Measurements from ENCODE around the gene HIGD2B. TPM values are rescaled to one million over a fixed set of nuclear protein-coding genes. Genes with fewer than 3 reads are reported as not detected.

Gene HIGD2B
- total RNA-seq, 1 experiment from 2014 or later: 0.11 TPM

GRCh38 chr15:72690938-72691337 lies 5.0 kb upstream of the HIGD2B start:
- Histone ChIP-seq H4K20me1 (ENCODE audit: low read length) (no peaks in the 10 kb centered on the region), H3F3A (ENCODE audit: low read length, unreplicated experiment) (no peaks in the 10 kb centered on the region), H3K9me2 (replicated peaks; ENCODE audit: low read length) (no peaks in the 10 kb centered on the region), H3K4me3 (ENCODE audit: low read length) (no peak overlapping the region), H3K27me3 (ENCODE audit: low read length) (no peaks in the 10 kb centered on the region), H3K4me2 (ENCODE audit: low read length) (no peak overlapping the region), H3K9ac (ENCODE audit: low read length) (no peak overlapping the region), H3K4me1 (ENCODE audit: insufficient read depth, low read length) (no peaks in the 10 kb centered on the region), H3K27ac (ENCODE audit: low read length) (no peak overlapping the region), H3K79me2 (ENCODE audit: low read length) (peaks cover 10% of the 10 kb centered on the region; the same call in 1 of the 2 replicates), H3K36me3 (ENCODE audit: low read depth, low read length) (no peaks in the 10 kb centered on the region), H2AFZ (ENCODE audit: low read length) (no peak overlapping the region), H3K9me3 (ENCODE audit: low read length) (no peaks in the 10 kb centered on the region)
- intact Hi-C loops (cut with micrococcal nuclease): no loop called here
- POLR2A ChIA-PET (ENCODE audit: unreplicated experiment): no interaction called here
- no peak for DNase-seq
- CTCF ChIA-PET: no interaction called here
- no peak for ATAC-seq
- TF ChIP-seq, protein P1, sequence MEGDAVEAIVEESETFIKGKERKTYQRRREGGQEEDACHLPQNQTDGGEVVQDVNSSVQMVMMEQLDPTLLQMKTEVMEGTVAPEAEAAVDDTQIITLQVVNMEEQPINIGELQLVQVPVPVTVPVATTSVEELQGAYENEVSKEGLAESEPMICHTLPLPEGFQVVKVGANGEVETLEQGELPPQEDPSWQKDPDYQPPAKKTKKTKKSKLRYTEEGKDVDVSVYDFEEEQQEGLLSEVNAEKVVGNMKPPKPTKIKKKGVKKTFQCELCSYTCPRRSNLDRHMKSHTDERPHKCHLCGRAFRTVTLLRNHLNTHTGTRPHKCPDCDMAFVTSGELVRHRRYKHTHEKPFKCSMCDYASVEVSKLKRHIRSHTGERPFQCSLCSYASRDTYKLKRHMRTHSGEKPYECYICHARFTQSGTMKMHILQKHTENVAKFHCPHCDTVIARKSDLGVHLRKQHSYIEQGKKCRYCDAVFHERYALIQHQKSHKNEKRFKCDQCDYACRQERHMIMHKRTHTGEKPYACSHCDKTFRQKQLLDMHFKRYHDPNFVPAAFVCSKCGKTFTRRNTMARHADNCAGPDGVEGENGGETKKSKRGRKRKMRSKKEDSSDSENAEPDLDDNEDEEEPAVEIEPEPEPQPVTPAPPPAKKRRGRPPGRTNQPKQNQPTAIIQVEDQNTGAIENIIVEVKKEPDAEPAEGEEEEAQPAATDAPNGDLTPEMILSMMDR (conservative IDR thresholded peaks at IDR 0.05; ENCODE audit: low read depth, low read length): no peak
- no TSS peak for BruUV-seq (replicated peaks)

DNA sequence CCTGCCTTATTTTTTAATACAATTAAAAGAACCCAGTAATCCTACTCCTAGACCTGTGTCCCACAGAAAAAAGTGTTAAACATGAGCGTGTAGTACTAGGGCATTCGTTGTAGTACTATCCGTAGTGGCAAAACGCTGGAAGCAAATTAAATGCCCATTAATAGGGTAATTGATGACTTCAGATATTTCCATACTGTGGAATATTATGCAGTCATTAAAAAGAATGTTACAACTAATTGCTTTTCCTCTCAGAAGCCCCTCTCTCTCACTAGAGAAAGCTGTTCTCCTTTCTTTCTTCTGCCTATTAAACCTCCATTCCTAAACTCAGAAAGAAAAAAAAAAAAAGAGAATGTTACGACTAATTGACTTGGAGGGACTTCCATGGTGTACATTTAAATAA lies 2.7 kb upstream of the HIGD2B start:
- Histone ChIP-seq H3K27me3 (ENCODE audit: low read length) (no peaks in the 10 kb centered on the region), H3K9me2 (replicated peaks; ENCODE audit: low read length) (no peaks in the 10 kb centered on the region), H3K9me3 (ENCODE audit: low read length) (no peaks in the 10 kb centered on the region), H3K4me3 (ENCODE audit: low read length) (no peak overlapping the region), H3F3A (ENCODE audit: low read length, unreplicated experiment) (no peaks in the 10 kb centered on the region), H3K36me3 (ENCODE audit: low read depth, low read length) (no peaks in the 10 kb centered on the region), H4K20me1 (ENCODE audit: low read length) (no peaks in the 10 kb centered on the region), H3K9ac (ENCODE audit: low read length) (no peak overlapping the region), H3K27ac (ENCODE audit: low read length) (no peak overlapping the region), H3K4me1 (ENCODE audit: insufficient read depth, low read length) (peaks cover 7% of the 10 kb centered on the region), H2AFZ (ENCODE audit: low read length) (no peak overlapping the region), H3K4me2 (ENCODE audit: low read length) (no peak overlapping the region), H3K79me2 (ENCODE audit: low read length) (peaks cover 10% of the 10 kb centered on the region; the same call in 1 of the 2 replicates)
- ATAC-seq (no peak), DNase-seq (no peak)
- BruUV-seq (replicated peaks): no TSS peak
- no peak for TF ChIP-seq EZH2phosphoT487 (IDR thresholded peaks at IDR 0.05; ENCODE audit: borderline replicate concordance, low read length)
- TF ChIP-seq, protein P1 (conservative IDR thresholded peaks at IDR 0.05; ENCODE audit: low read depth, low read length): no peak
- intact Hi-C loops (cut with micrococcal nuclease): loop anchor here (5.0 kb wide), 1 partner anchor 91 kb away; no protein-coding TSS in a partner anchor
- CTCF ChIA-PET: no interaction called here
- POLR2A ChIA-PET (ENCODE audit: unreplicated experiment): no interaction called here

- Histone ChIP-seq H4K20me1 (ENCODE audit: low read length) (no peaks in the 10 kb centered on the region), H3K4me1 (ENCODE audit: insufficient read depth, low read length) (peaks cover 7% of the 10 kb centered on the region), H3K9ac (ENCODE audit: low read length) (peak overlapping the region; percentile 82), H3K79me2 (ENCODE audit: low read length) (peaks cover 10% of the 10 kb centered on the region; the same call in 1 of the 2 replicates), H3K36me3 (ENCODE audit: low read depth, low read length) (no peaks in the 10 kb centered on the region), H3K4me2 (ENCODE audit: low read length) (peak overlapping the region; percentile 98), H3K4me3 (ENCODE audit: low read length) (peak overlapping the region; percentile 93), H3K9me2 (replicated peaks; ENCODE audit: low read length) (no peaks in the 10 kb centered on the region), H3K9me3 (ENCODE audit: low read length) (no peaks in the 10 kb centered on the region), H2AFZ (ENCODE audit: low read length) (peak overlapping the region; percentile 92), H3K27ac (ENCODE audit: low read length) (peak overlapping the region; percentile 64), H3K27me3 (ENCODE audit: low read length) (no peaks in the 10 kb centered on the region), H3F3A (ENCODE audit: low read length, unreplicated experiment) (no peaks in the 10 kb centered on the region)
- POLR2A ChIA-PET (ENCODE audit: unreplicated experiment): interaction anchor here (0.6 kb wide), 1 partner anchor 11 kb away, joined by 5 read pairs; no protein-coding TSS in a partner anchor
- TF ChIP-seq EZH2phosphoT487 (IDR thresholded peaks at IDR 0.05; ENCODE audit: borderline replicate concordance, low read length) (no peak), EZH2 (IDR thresholded peaks at IDR 0.05; ENCODE audit: low read length, unreplicated experiment) (no peak)
- TF ChIP-seq, protein P1 (conservative IDR thresholded peaks at IDR 0.05; ENCODE audit: low read depth, low read length): no peak
- CTCF ChIA-PET: no interaction called here
- no peak for ATAC-seq
- BruUV-seq (replicated peaks): TSS peak; percentile 98
- no peak for DNase-seq
- intact Hi-C loops (cut with micrococcal nuclease): loop anchor here (5.0 kb wide), 1 partner anchor 88 kb away; no protein-coding TSS in a partner anchor
Observed at GRCh38 chr15:72685301-72685924, 569 bp downstream of the HIGD2B start.
